Neural progenitor cell (in vitro differentiated cells): Measurements from ENCODE around the gene CRYBA4.

Experiments used
- EZH2 ChIP-seq: fragments of 200-600 bp; sonication (generic); IDR thresholded peaks from 2 replicates; pipeline ENCODE4 v1.6.1; 2017; ENCODE audit warnings: antibody characterized with exemption, mild to moderate bottlenecking, moderate library complexity
- EZH2phosphoT487 ChIP-seq: fragments of 200-600 bp; sonication (generic); IDR thresholded peaks from 2 replicates; pipeline ENCODE4 v1.6.1; 2017; ENCODE audit warnings: antibody characterized with exemption
- TF ChIP-seq, protein P1 (sequence below): fragments of 200-600 bp; sonication (generic); IDR thresholded peaks from 2 replicates; pipeline ENCODE4 v1.5.1; 2017; ENCODE audit warnings: antibody characterized with exemption, mild to moderate bottlenecking

DNA sequence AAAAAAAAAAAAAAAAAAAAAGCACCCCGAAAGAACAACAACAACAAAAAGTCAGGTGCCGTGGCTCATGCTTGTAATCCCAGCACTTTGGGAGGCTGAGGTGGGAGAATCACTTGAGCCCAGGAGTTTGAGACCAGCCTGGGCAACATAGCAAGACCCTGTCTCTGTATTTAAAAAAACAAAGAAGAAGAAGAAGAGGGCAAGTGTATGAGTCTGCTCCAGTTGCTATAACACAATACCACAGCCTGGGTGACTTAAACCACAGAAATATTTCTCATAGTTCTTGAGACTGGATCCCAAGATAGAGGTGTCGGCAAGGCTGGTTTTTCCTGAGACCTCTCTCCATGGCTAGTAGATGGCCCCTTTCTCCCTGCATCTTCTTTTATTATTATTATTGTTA, 12.4 kb downstream of the CRYBA4 start:
- TF ChIP-seq, protein P1, sequence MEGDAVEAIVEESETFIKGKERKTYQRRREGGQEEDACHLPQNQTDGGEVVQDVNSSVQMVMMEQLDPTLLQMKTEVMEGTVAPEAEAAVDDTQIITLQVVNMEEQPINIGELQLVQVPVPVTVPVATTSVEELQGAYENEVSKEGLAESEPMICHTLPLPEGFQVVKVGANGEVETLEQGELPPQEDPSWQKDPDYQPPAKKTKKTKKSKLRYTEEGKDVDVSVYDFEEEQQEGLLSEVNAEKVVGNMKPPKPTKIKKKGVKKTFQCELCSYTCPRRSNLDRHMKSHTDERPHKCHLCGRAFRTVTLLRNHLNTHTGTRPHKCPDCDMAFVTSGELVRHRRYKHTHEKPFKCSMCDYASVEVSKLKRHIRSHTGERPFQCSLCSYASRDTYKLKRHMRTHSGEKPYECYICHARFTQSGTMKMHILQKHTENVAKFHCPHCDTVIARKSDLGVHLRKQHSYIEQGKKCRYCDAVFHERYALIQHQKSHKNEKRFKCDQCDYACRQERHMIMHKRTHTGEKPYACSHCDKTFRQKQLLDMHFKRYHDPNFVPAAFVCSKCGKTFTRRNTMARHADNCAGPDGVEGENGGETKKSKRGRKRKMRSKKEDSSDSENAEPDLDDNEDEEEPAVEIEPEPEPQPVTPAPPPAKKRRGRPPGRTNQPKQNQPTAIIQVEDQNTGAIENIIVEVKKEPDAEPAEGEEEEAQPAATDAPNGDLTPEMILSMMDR, result no peak
- TF ChIP-seq EZH2 (no peak), EZH2phosphoT487 (no peak)
